ENCODE results near the gene HRG.
A peak's percentile ranks its signal among the peaks of the same experiment; 100 is the strongest.
"Not testable (repeated sequence)": the region's sequence is repeated elsewhere in the genome, so short reads cannot be mapped to it uniquely, and the experiment has no call there.

HRG gene

GRCh38 chr3:186665625-186666188, at the start of gene HRG:
Gene HRG (plus strand): TSS chr3:186666014. CDS start chr3:186666032, 18 bp downstream.
- no peak for DNase-seq (ENCODE audit: low spot score)

GRCh38 chr3:186616299-186616617, 49.6 kb upstream of the HRG start:
- DNase-seq (ENCODE audit: low spot score), result no peak

GRCh38 chr3:186617036-186617946, 48.5 kb upstream of the HRG start:
- DNase-seq (ENCODE audit: low spot score), result peak; percentile 98

- no peak for DNase-seq (ENCODE audit: low spot score)
These were observed 47.4 kb upstream of the HRG start for GRCh38 chr3:186618318-186618938.

GRCh38 chr3:186619787-186620212, 46.0 kb upstream of the HRG start:
- DNase-seq (ENCODE audit: low spot score), result no peak

GRCh38 chr3:186620213-186621092, 45.4 kb upstream of the HRG start:
- DNase-seq (ENCODE audit: low spot score), result no peak

GRCh38 chr3:186621894-186622650, 43.7 kb upstream of the HRG start:
- no peak for DNase-seq (ENCODE audit: low spot score)

- DNase-seq (ENCODE audit: low spot score), result no peak
These were observed 43.0 kb upstream of the HRG start for GRCh38 chr3:186622651-186623310.

GRCh38 chr3:186624598-186624997, 41.2 kb upstream of the HRG start:
- DNase-seq (ENCODE audit: low spot score), result no peak

- DNase-seq (ENCODE audit: low spot score), result no peak
These were observed 40.2 kb upstream of the HRG start for GRCh38 chr3:186625600-186626042.

GRCh38 chr3:186626254-186626847, 39.5 kb upstream of the HRG start:
- DNase-seq (ENCODE audit: low spot score), result no peak

GRCh38 chr3:186627852-186628414, 37.9 kb upstream of the HRG start:
- no peak for DNase-seq (ENCODE audit: low spot score)

- DNase-seq (ENCODE audit: low spot score), result no peak
These were observed 37.1 kb upstream of the HRG start for GRCh38 chr3:186628756-186629155.

GRCh38 chr3:186630950-186631641, 34.7 kb upstream of the HRG start:
- no peak for DNase-seq (ENCODE audit: low spot score)

GRCh38 chr3:186633481-186633880, 32.3 kb upstream of the HRG start:
- DNase-seq (ENCODE audit: low spot score), result no peak

- not testable (repeated sequence) for DNase-seq (ENCODE audit: low spot score)
These were observed 31.6 kb upstream of the HRG start for GRCh38 chr3:186634207-186634606.

GRCh38 chr3:186635532-186635931, 30.3 kb upstream of the HRG start:
- DNase-seq (ENCODE audit: low spot score), result no peak

GRCh38 chr3:186636536-186636935, 29.3 kb upstream of the HRG start:
- no peak for DNase-seq (ENCODE audit: low spot score)

- no peak for DNase-seq (ENCODE audit: low spot score)
These were observed 28.1 kb upstream of the HRG start for GRCh38 chr3:186637686-186638085.
